Measurements from ENCODE around the gene UPP2. TPM values are rescaled to one million over a fixed set of nuclear protein-coding genes. Genes with fewer than 3 reads are reported as not detected.

UPP2 gene
- total RNA-seq, 1 donor from 2014 or later: not detected

- DNase-seq (ENCODE audit: low read depth in 2 of 2): no peak
Observed at GRCh38 chr2:158104903-158105302, 3.2 kb downstream of the UPP2 start.

- DNase-seq (ENCODE audit: low read depth in 2 of 2): no peak
Observed at GRCh38 chr2:158112992-158113391, 11.3 kb downstream of the UPP2 start.

GRCh38 chr2:158113741-158114295 is 12.1 kb downstream of the UPP2 start:
- no peak for DNase-seq (ENCODE audit: low read depth in 2 of 2)

GRCh38 chr2:158114516-158114915 is 12.8 kb downstream of the UPP2 start:
- DNase-seq (ENCODE audit: low read depth in 2 of 2): no peak

GRCh38 chr2:158115202-158115767 is 13.6 kb downstream of the UPP2 start:
- no peak for DNase-seq (ENCODE audit: low read depth in 2 of 2)

GRCh38 chr2:158116936-158117335 is 15.3 kb downstream of the UPP2 start:
- no peak for DNase-seq (ENCODE audit: low read depth in 2 of 2)

- no peak for DNase-seq (ENCODE audit: low read depth in 2 of 2)
Observed at GRCh38 chr2:158120102-158120501, 18.4 kb downstream of the UPP2 start.

GRCh38 chr2:158120664-158121641 is 19.3 kb downstream of the UPP2 start:
- DNase-seq (ENCODE audit: low read depth in 2 of 2): no peak

GRCh38 chr2:158124896-158125295 is 23.2 kb downstream of the UPP2 start:
- no peak for DNase-seq (ENCODE audit: low read depth in 2 of 2)

GRCh38 chr2:158125756-158126498 is 24.3 kb downstream of the UPP2 start:
- DNase-seq (ENCODE audit: low read depth in 2 of 2): no peak

GRCh38 chr2:158127380-158127804 is 25.7 kb downstream of the UPP2 start:
- no peak for DNase-seq (ENCODE audit: low read depth in 2 of 2)

GRCh38 chr2:158128168-158128973 is 26.7 kb downstream of the UPP2 start:
- no peak for DNase-seq (ENCODE audit: low read depth in 2 of 2)

- DNase-seq (ENCODE audit: low read depth in 2 of 2): no peak
Observed at GRCh38 chr2:158129037-158129436, 27.4 kb downstream of the UPP2 start.

- no peak for DNase-seq (ENCODE audit: low read depth in 2 of 2)
Observed at GRCh38 chr2:158130832-158131473, 29.3 kb downstream of the UPP2 start.

- DNase-seq (ENCODE audit: low read depth in 2 of 2): no peak
Observed at GRCh38 chr2:158131483-158131912, 29.8 kb downstream of the UPP2 start.

GRCh38 chr2:158131919-158132566 is 30.4 kb downstream of the UPP2 start:
- DNase-seq (ENCODE audit: low read depth in 2 of 2): no peak

- no peak for DNase-seq (ENCODE audit: low read depth in 2 of 2)
Observed at GRCh38 chr2:158134055-158134454, 32.4 kb downstream of the UPP2 start.

- DNase-seq (ENCODE audit: low read depth in 2 of 2): no peak
Observed at GRCh38 chr2:158134655-158135054, 33.0 kb downstream of the UPP2 start.

- no peak for DNase-seq (ENCODE audit: low read depth in 2 of 2)
Observed at GRCh38 chr2:158135096-158135495, 33.4 kb downstream of the UPP2 start.

- DNase-seq (ENCODE audit: low read depth in 2 of 2): no peak
Observed at GRCh38 chr2:158138255-158138654, 36.6 kb downstream of the UPP2 start.

Measured in dermis microvascular lymphatic vessel endothelial cell (primary cell).